Heart left ventricle (tissue), 13 donors: ENCODE results near the gene FDCSP.

Experiments
- POLR2A ChIP-seq, 2 donors: fragments of 450-650 bp; IDR thresholded peaks; one replicate each; pipeline ENCODE4 v1.6.1; 2017; ENCODE audit warnings: antibody characterized with exemption in 2 of 2, mild to moderate bottlenecking in 2 of 2, moderate library complexity in 2 of 2
- TF ChIP-seq, protein P1 (sequence below), 12 donors: fragments of 200-600 bp; sonication (generic) in 4 of 12; IDR thresholded peaks; one replicate each; pipeline versions ENCODE4 v1.5.0 to v1.8.0; 2018 to 2022; ENCODE audit warnings: antibody characterized with exemption in 12 of 12, mild to moderate bottlenecking in 5 of 12
- donor health status: ischemic (EF 13 %, LVEDD 7.1; RV severe dilation, severe dysfunction).
- donor health status: DM: no; HTN: yes; CAD: no.
- donor health status: DM: no; HTN: no; CAD: no.
- donor health status: ischemic (EF 25% LVEDD 6.9; RV normal size, moderate dysfunction).
- donor health status: ischemic (EF 25% LVEDD 5.7; RV mildly dilated, moderate dysfunction).
- donor health status: ischemic (EF 35%, LVEDD 5.7; RV mildly dilated, moderate dysfunction).
- donor health status: nonischemic (EF 11% LVEDD 7.7; RV severe dilation, severe dysfunction).
- donor health status: DM: yes; HTN: yes; CAD: no.
- donor health status: PGD.
- donor health status: ischemic (EF 29% LVEDD 5.4; RV normal size, mild dysfunction).
- donor health status: nonischemic (EF 23%, LVEDD 6.1; RV moderate dilation, normal function).

- no peak for TF ChIP-seq POLR2A (IDR thresholded peaks at IDR 0.05)
- TF ChIP-seq, protein P1, sequence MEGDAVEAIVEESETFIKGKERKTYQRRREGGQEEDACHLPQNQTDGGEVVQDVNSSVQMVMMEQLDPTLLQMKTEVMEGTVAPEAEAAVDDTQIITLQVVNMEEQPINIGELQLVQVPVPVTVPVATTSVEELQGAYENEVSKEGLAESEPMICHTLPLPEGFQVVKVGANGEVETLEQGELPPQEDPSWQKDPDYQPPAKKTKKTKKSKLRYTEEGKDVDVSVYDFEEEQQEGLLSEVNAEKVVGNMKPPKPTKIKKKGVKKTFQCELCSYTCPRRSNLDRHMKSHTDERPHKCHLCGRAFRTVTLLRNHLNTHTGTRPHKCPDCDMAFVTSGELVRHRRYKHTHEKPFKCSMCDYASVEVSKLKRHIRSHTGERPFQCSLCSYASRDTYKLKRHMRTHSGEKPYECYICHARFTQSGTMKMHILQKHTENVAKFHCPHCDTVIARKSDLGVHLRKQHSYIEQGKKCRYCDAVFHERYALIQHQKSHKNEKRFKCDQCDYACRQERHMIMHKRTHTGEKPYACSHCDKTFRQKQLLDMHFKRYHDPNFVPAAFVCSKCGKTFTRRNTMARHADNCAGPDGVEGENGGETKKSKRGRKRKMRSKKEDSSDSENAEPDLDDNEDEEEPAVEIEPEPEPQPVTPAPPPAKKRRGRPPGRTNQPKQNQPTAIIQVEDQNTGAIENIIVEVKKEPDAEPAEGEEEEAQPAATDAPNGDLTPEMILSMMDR (IDR thresholded peaks at IDR 0.05), result peak in 2 of 12 donors; percentile 3 to 16
Observed at GRCh38 chr4:70183940-70184246, 42.0 kb upstream of the FDCSP start.
